ENCODE data around the gene TNFAIP1.

TNFAIP1 gene

DNA sequence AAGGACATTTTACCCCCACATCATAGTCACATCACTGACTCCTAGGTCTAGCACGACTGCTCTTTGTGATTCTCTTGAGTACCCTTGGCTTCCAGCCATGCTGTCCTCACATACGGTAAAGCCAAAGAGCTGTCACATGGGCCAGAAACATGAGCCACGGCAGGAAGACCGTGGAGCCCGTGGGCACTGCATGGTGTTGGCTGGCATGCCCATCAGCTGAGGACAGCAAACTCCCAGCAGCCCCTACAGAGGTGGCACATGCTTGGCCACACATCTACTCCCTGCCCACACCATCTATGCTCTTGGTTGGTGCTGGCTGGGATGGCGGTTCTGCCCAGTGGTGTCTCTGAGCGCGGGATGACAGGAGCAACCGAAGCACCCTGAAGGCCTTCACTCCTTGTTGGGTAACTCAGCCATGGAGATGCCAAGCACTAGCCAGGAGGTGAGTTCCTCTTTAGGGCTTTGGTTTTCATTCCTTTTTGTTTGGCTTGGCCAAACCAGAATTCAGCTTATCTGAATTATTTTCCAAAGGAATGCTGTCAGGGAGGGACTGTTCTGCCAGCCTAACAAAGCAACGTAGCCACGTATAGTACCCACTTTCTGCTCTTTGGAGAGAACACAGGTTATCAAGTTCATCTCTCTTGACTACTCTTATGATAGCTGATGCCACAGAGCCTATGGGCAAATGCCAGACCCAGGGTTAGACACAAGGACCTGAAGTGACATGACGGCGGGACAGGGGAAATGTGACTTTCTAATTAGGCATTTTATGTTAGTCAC lies 10.0 kb downstream of the TNFAIP1 start:
- TF ChIP-seq, protein P1, sequence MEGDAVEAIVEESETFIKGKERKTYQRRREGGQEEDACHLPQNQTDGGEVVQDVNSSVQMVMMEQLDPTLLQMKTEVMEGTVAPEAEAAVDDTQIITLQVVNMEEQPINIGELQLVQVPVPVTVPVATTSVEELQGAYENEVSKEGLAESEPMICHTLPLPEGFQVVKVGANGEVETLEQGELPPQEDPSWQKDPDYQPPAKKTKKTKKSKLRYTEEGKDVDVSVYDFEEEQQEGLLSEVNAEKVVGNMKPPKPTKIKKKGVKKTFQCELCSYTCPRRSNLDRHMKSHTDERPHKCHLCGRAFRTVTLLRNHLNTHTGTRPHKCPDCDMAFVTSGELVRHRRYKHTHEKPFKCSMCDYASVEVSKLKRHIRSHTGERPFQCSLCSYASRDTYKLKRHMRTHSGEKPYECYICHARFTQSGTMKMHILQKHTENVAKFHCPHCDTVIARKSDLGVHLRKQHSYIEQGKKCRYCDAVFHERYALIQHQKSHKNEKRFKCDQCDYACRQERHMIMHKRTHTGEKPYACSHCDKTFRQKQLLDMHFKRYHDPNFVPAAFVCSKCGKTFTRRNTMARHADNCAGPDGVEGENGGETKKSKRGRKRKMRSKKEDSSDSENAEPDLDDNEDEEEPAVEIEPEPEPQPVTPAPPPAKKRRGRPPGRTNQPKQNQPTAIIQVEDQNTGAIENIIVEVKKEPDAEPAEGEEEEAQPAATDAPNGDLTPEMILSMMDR (IDR thresholded peaks at IDR 0.05; ENCODE audit: control insufficient read depth, extremely low read depth, insufficient read depth) = no peak
- H3K4me3 ChIP-seq (ENCODE audit: low read depth, low read length) = no peak overlapping the region
- DNase-seq (ENCODE audit: low read depth) = no peak

DNA sequence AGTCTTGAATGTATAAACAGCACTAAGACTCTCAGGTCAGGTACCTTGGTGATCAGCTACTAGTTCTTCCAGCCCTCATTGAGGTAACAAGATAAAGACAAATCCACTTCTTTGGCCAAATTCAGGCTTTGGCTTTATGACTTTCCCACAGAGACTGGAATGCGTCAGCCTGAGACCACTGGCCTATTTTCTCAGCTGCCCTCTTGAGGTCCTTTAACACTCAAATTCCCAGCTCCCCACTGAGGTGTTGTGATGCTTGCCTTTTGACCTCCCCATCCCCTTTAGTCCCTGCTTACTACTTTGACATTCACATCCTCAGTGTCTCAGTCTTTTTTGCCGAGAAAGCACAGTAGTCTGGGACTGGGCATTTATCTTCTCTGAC lies 10.6 kb downstream of the TNFAIP1 start:
- H3K4me3 ChIP-seq (ENCODE audit: low read depth, low read length) = no peak overlapping the region
- TF ChIP-seq, protein P1 (IDR thresholded peaks at IDR 0.05; ENCODE audit: control insufficient read depth, extremely low read depth, insufficient read depth) = no peak
- no peak for DNase-seq (ENCODE audit: low read depth)

- DNase-seq (ENCODE audit: low read depth) = peak; percentile 81
- no peak overlapping the region for H3K4me3 ChIP-seq (ENCODE audit: low read depth, low read length)
- TF ChIP-seq, protein P1 (IDR thresholded peaks at IDR 0.05; ENCODE audit: control insufficient read depth, extremely low read depth, insufficient read depth) = peak; percentile 81
These were observed 11.2 kb downstream of the TNFAIP1 start for GRCh38 chr17:28346746-28347246.

GRCh38 chr17:28347261-28347891 lies 11.8 kb downstream of the TNFAIP1 start:
- no peak for DNase-seq (ENCODE audit: low read depth)

GRCh38 chr17:28348979-28349378 lies 13.4 kb downstream of the TNFAIP1 start:
- no peak for DNase-seq (ENCODE audit: low read depth)
- TF ChIP-seq, protein P1 (IDR thresholded peaks at IDR 0.05; ENCODE audit: control insufficient read depth, extremely low read depth, insufficient read depth) = no peak
- H3K4me3 ChIP-seq (ENCODE audit: low read depth, low read length) = no peak overlapping the region

More at GRCh38 chr17:28347261-28347891, 11.8 kb downstream of the TNFAIP1 start:
- no peak overlapping the region for H3K4me3 ChIP-seq (ENCODE audit: low read depth, low read length)
- TF ChIP-seq, protein P1 (IDR thresholded peaks at IDR 0.05; ENCODE audit: control insufficient read depth, extremely low read depth, insufficient read depth) = no peak

GRCh38 chr17:28350271-28350670 lies 14.7 kb downstream of the TNFAIP1 start:
- no peak for DNase-seq (ENCODE audit: low read depth)
- TF ChIP-seq, protein P1 (IDR thresholded peaks at IDR 0.05; ENCODE audit: control insufficient read depth, extremely low read depth, insufficient read depth) = no peak
- no peak overlapping the region for H3K4me3 ChIP-seq (ENCODE audit: low read depth, low read length)

All from LNCaP clone FGC (cell line).